Stimulated activated CD8-positive, alpha-beta memory T cell treated with anti-CD3 and anti-CD28 coated beads, Interleukin-12 subunit alpha, Interleukin-12 subunit beta, amount 100 ng/mL, for 1 hour (primary cell): ENCODE results near the gene SUGT1.

ENCODE experiments used
- DNase-seq: peaks from one replicate; pipeline ENCODE4 v3.0.0-alpha.2; 2020; ENCODE audit warnings: low read depth

Gene SUGT1

GRCh38 chr13:52737965-52738364 lies 85.3 kb downstream of the SUGT1 start:
- DNase-seq: no peak

DNA sequence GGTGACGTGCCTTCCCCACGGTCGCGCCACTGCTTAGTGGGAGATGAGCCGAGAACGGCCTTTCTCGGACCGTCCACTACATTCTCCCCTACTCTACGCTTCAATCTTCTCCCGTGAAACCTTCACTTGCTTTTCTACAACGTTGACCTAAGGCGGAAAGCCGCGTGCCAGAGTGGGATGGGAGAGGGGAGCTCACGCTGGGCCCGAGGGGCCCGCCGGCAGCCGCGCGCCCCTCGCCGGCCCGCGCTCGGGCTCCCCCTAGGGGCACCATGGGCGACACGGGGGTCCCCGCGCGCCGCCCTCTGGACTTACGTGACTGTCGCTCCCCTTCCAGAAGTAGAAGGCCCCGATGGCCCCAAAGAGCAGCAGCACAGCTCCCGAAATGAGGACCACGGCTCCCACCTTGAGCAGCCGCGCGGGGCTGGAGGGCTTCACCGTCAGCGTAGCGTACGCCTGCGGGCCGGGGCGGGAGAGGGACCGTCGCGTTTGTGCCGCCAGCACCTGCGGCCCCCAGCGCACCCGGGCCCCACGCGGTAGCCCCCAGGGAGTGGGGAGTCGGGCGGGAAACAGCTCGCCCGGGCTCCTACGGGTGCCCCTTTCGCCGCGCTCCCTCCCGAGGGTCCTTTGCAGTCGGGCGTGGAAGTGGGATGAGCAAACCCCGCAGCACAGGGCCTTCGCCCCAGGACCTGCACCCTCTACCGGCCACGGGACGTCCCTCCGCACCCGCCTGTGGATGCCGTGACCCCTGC lies 86.3 kb downstream of the SUGT1 start:
- DNase-seq: peak; percentile 10

DNA sequence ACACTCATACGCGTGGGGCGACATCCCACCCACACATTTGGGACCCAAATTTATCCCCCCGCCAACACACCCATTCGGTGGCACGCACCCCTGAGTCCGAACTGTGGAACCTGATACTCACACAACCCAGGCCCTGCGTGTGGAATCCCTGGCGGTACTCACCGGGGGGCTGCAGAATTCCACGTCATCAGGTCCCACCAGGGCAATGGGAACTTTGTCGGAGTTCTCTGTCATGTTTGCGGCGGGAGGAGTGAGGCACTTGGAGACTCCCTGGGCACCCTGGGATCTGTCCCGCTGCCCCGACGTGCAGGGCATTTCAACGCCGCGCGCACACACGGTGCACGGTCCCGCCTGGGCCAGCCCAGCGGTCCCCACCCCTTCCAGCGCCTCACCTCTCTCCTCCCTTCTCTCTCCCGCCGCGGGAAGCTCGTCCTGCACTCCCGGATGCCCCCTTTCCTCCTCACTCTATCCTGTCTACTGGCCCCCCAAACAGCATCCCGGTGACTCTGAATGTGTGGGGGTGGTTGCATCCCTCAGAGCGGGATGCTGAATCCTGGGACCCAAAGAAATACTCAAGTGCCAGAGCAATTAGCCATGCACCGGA lies 86.9 kb downstream of the SUGT1 start, which contains the start of gene CNMD:
Gene CNMD, minus strand, starts transcription at position 353 of the 604 bp plus-strand sequence. Its CDS starts 119 bp downstream, at position 234.
- DNase-seq: no peak

GRCh38 chr13:52743569-52743968 lies 90.9 kb downstream of the SUGT1 start:
- no peak for DNase-seq

GRCh38 chr13:52743988-52744387 lies 91.4 kb downstream of the SUGT1 start:
- no peak for DNase-seq

DNA sequence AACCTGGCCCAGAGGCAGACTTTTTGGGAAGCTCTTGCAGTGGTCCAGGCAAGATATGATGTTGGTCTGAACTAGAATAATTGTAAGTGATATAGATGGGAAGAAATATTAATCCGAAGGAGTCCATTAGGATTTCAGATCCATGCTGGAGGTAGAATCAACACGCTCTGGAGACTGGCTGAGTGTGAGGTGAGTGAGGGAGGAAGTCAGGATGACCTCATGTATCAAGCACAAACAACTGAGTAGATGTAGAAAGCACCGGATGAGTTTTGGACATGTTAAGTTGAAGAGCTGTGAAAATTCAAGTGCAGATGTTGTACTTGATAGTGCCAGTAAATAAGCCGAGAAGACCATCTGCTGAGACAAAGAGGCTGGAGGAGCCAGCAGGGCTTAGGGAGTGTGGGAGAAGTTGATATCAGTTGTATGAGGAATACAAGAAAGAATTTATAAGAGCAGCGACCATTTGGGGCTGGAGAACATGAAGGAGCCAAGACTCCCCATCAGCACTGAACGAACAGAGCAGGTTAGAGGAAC lies 92.3 kb downstream of the SUGT1 start:
- no peak for DNase-seq

DNA sequence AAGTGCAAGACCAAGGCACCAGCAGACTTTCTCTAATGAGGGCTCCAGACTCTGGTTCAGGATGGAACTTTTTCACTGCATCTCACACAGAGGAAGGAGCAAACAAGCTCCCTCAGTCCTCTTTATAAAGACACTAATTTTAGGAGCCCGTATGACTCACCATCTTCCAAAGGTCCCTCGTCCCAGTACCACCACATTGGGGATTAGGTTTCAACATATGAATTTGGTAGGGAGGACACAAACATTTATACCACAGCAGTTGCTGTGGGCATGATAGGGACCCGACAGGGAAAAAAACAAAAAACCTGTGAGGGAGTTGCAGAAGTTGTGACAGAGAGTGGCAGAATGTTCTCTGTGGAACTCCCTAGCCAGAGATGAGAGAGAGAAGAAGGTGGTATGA lies 93.5 kb downstream of the SUGT1 start:
- DNase-seq: no peak

GRCh38 chr13:52749419-52749818 lies 96.8 kb downstream of the SUGT1 start:
- no peak for DNase-seq
